K562 (cell line): ENCODE measurements around the gene TCF7. TPM values are rescaled to one million over a fixed set of nuclear protein-coding genes. Genes with fewer than 3 reads are reported as not detected.
A peak's percentile ranks its signal among the peaks of the same experiment; 100 is the strongest.

Experiments used
- ATAC-seq: fragments of 200-7000 bp; cut with Tn5 transposase; 3 replicates; pipeline ENCODE4 v1.9.1; 2020; ENCODE audit warnings: moderate library complexity
- BruUV-seq: library from RNA; stranded (reverse); fragments of 400-500 nt; replicated peaks from 2 replicates; lab custom pipeline; 2021; lab: Mats Ljungman, UMichigan
- CTCF ChIA-PET: fragments of 300-600 bp; formaldehyde crosslinking; extraction: SDS; loops from one replicate; lab custom pipeline; 2021; ENCODE audit warnings: low intra/inter-chr PET ratio; lab: Yijun Ruan, JAX
- POLR2A ChIA-PET: fragments of 300-600, 350-650 bp; sonication (Branson Sonifier 250); formaldehyde crosslinking; extraction: SDS; loops from one replicate; lab custom pipeline; 2021; ENCODE audit warnings: antibody characterized with exemption, inconsistent platforms; lab: Yijun Ruan, JAX
- DNase-seq, 4 experiments: peaks; one replicate each; pipeline versions ENCODE4 v3.0.0 to v3.0.0-alpha.2; 2011 to 2018; ENCODE audit warnings: low spot score in 3 of 4, mixed read lengths in 3 of 4; ENCODE audit errors: extremely low read depth in 1 of 4
- FAIRE-seq: peaks from 2 replicates; lab custom pipeline; 2011; peaks lifted over from hg19 to GRCh38; lab: Jason Lieb, UNC
- H2AFZ ChIP-seq: 2 replicates; pipeline ENCODE4 v1.6.0; 2011; ENCODE audit warnings: low read depth, low read length, control low read depth, inconsistent platforms
- H3K27ac ChIP-seq: fragments of 200-600 bp; 3 replicates; pipeline ENCODE4 v1.8.0; 2011; ENCODE audit warnings: low read depth, mild to moderate bottlenecking, control low read depth, inconsistent platforms, low read length, moderate library complexity, mixed read lengths; ENCODE audit errors: extremely low read depth
- H3K27me3 ChIP-seq, 2 experiments: fragments of 300-600 bp in 1 of 2; 2 replicates in 1 of 2; 3 replicates in 1 of 2; pipeline versions ENCODE4 v1.6.0 to v1.8.0; 2011; ENCODE audit warnings: inconsistent platforms in 2 of 2, low read length in 2 of 2, mild to moderate bottlenecking in 1 of 2, mixed read lengths in 1 of 2, moderate library complexity in 1 of 2; ENCODE audit not compliant: control insufficient read depth in 2 of 2, insufficient read depth in 2 of 2
- H3K36me3 ChIP-seq: fragments of 300-600 bp; 3 replicates; pipeline ENCODE4 v1.8.0; 2011; ENCODE audit warnings: mild to moderate bottlenecking, low read length, inconsistent platforms; ENCODE audit not compliant: control insufficient read depth, insufficient read depth
- H3K4me1 ChIP-seq, 2 experiments: fragments of 200-600 bp in 1 of 2; replicated peaks in 1 of 2; 2 replicates in 1 of 2; 3 replicates in 1 of 2; pipeline versions ENCODE4 v1.5.1 to v1.8.0; 2011; ENCODE audit warnings: inconsistent platforms in 2 of 2, low read length in 2 of 2, mild to moderate bottlenecking in 1 of 2, mixed read lengths in 1 of 2, moderate library complexity in 1 of 2; ENCODE audit not compliant: control insufficient read depth in 2 of 2, insufficient read depth in 2 of 2
- H3K4me2 ChIP-seq: 2 replicates; pipeline ENCODE4 v1.6.1; 2011; ENCODE audit warnings: low read length, control low read depth, inconsistent platforms, mixed read lengths; ENCODE audit not compliant: insufficient read depth
- H3K4me3 ChIP-seq: fragments of 200-600 bp; sonication (generic), shearing (Covaris generic); 2 replicates; pipeline ENCODE4 v1.5.1; 2016; ENCODE audit warnings: control low read depth, inconsistent platforms
- H3K79me2 ChIP-seq: fragments of 200-600 bp; 3 replicates; pipeline ENCODE4 v1.8.0; 2011; ENCODE audit warnings: low read length, inconsistent platforms; ENCODE audit not compliant: control insufficient read depth, insufficient read depth
- H3K9ac ChIP-seq, 2 experiments: 2 replicates each; pipeline versions ENCODE4 v1.6.0 to v1.6.1; 2011; ENCODE audit warnings: low read depth in 2 of 2, low read length in 2 of 2, control low read depth in 1 of 2, inconsistent platforms in 1 of 2, mild to moderate bottlenecking in 1 of 2, mixed read lengths in 1 of 2; ENCODE audit not compliant: insufficient read depth in 1 of 2
- H3K9me1 ChIP-seq: one replicate; pipeline ENCODE4 v1.6.0; 2011; ENCODE audit warnings: inconsistent platforms, mild to moderate bottlenecking, low read length, moderate library complexity; ENCODE audit not compliant: control insufficient read depth, insufficient read depth
- H3K9me3 ChIP-seq: replicated peaks from 2 replicates; pipeline ENCODE4 v1.5.1; 2011; ENCODE audit warnings: low read depth, low read length, inconsistent platforms; ENCODE audit not compliant: control insufficient read depth, insufficient read depth
- H4K20me1 ChIP-seq: replicated peaks from 2 replicates; pipeline ENCODE4 v1.6.1; 2011; ENCODE audit warnings: low read length, inconsistent platforms, mixed read lengths; ENCODE audit not compliant: control insufficient read depth, insufficient read depth
- CTBP1 ChIP-seq: fragments of 450-650 bp; IDR thresholded peaks from 2 replicates; pipeline ENCODE4 v1.6.1; 2016; ENCODE audit warnings: borderline replicate concordance
- E2F3 ChIP-seq: fragments of 250-450 bp; sonication (Bioruptor Pico); IDR thresholded peaks from 2 replicates; pipeline ENCODE4 v1.4.0; 2020; ENCODE audit warnings: mild to moderate bottlenecking
- OTX1 ChIP-seq: fragments of 450-650 bp; formaldehyde crosslinking; IDR thresholded peaks from 2 replicates; pipeline ENCODE4 v1.4.0; 2022; ENCODE audit warnings: mild to moderate bottlenecking
- PTTG1 ChIP-seq: fragments of 450-650 bp; IDR thresholded peaks from 2 replicates; pipeline ENCODE4 v1.6.1; 2016; ENCODE audit warnings: low read depth, mild to moderate bottlenecking, missing genetic modification characterization, missing compliant biosample characterization
- RBM25 ChIP-seq: fragments of 200-400 bp; formaldehyde crosslinking; IDR thresholded peaks from 2 replicates; pipeline ENCODE4 v1.6.1; 2018; ENCODE audit warnings: low read length, low read depth, moderate library complexity; ENCODE audit not compliant: severe bottlenecking
- RHOXF2B ChIP-seq: fragments of 250-450 bp; sonication (Bioruptor Pico); conservative IDR thresholded peaks from 2 replicates; pipeline ENCODE4 v1.5.1; 2021
- ZNF316 ChIP-seq: fragments of 450-650 bp; IDR thresholded peaks from 2 replicates; pipeline ENCODE4 v1.6.1; 2016
- ZNF609 ChIP-seq: sonication (generic); formaldehyde crosslinking; IDR thresholded peaks from 2 replicates; pipeline ENCODE4 v1.8.1; 2023; ENCODE audit warnings: missing genetic modification reagents, mild to moderate bottlenecking, borderline replicate concordance
- WGBS: fragments of 100-300 bp; shearing (Covaris generic); methylation state at CpG from one replicate; pipeline ENCODE4 v1.1.6; 2016; ENCODE audit warnings: low coverage, mixed read lengths; ENCODE audit not compliant: insufficient coverage; ENCODE audit errors: missing lambda C conversion rate; 5-methylcytosine and 5-hydroxymethylcytosine counted together
- in situ Hi-C: fragments of 300-500 bp; cut with MboI; formaldehyde crosslinking; loops from 4 replicates; pipeline ENCODE4 v1.15.0; 2018; ENCODE audit warnings: inconsistent platforms, mixed read lengths
- intact Hi-C: fragments of 100-400 bp; cut with micrococcal nuclease; formaldehyde crosslinking; loops from 2 replicates; pipeline ENCODE4 v1.14.2; 2022
- polyA plus RNA-seq, 8 experiments: library from polyadenylated mRNA; depleted of rRNA in 4 of 8; stranded (reverse) in 5 of 8; unstranded in 3 of 8; fragments of >200 nt; fragmentation: Nextera tagmentation in 2 of 8; fragmentation: Illumina TruSeq in 1 of 8; extraction: Ambion mirVana in 2 of 8; extraction: Trizol in 1 of 8; gene quantifications; 2 replicates each; pipeline versions ENCODE4 v1.2.1 to v1.2.3, GENCODE V29; 2011 to 2014; ENCODE audit warnings: inconsistent platforms in 1 of 8, missing spikeins in 1 of 8
- total RNA-seq, 7 experiments: library from RNA; depleted of rRNA in 6 of 7; stranded (reverse); fragments of >200 nt in 6 of 7; fragmentation: Illumina TruSeq in 2 of 7; extraction: Trizol in 2 of 7; gene quantifications; 2 replicates each; pipeline versions ENCODE4 v1.2.1 to v1.2.3, GENCODE V29; 2011 to 2021; ENCODE audit warnings: low replicate concordance in 1 of 7
- TF ChIP-seq, protein P1 (sequence below): fragments of 450-650 bp; formaldehyde crosslinking; IDR thresholded peaks from 2 replicates; pipeline ENCODE4 v1.4.0; 2022; ENCODE audit warnings: mild to moderate bottlenecking, moderate library complexity

The TCF7 gene
- total and polyA plus RNA-seq, 9 of the 15 experiments (the other 6 are each of a cell fraction or from before 2014, with no cell fraction given): 1.6 to 14.9 (median 4.2) TPM

DNA sequence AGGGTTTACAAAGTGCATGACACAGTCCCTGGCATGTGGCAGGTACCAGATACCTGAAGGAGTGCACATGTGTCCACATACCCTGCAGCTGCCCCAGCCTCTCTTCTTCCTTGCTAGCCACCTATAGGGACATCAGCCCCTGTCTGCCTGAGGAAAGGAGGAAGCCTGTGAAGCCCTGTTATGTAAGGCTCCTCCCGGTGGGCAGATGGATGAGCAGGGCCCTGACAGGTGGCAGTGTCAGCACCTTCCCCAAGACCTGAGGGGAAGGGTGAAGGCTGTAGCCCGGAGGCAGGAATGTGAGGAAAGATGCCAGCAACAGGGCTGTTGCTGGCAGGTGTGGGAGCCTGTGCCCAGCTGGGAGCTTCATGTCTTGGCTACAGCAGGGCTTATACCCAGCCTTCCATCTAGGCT is 21.7 kb downstream of the TCF7 start:
- Histone ChIP-seq H3K27me3 (no peaks in the 10 kb centered on the region), H4K20me1 (peaks cover 25% of the 10 kb centered on the region), H3K79me2 (peaks cover 18% of the 10 kb centered on the region; the same call in 2 of the 3 replicates), H3K9me3 (no peaks in the 10 kb centered on the region), H2AFZ (no peak overlapping the region), H3K4me1 (peaks cover 8 to 26% of the 10 kb centered on the region in 2 experiments; a peak in 4 of 5 replicates), H3K4me3 (no peak overlapping the region), H3K27ac (no peak overlapping the region), H3K36me3 (peaks cover 74% of the 10 kb centered on the region; the same call in 2 of the 3 replicates), H3K9me1 (peaks cover 11% of the 10 kb centered on the region), H3K4me2 (no peak overlapping the region), H3K9ac (peak overlapping the region in 1 of 2 experiments; percentile 38; a peak in 2 of 4 replicates)
- no TSS peak for BruUV-seq
- in situ Hi-C loops (no loop called here), intact Hi-C loops (no loop called here)
- POLR2A ChIA-PET: no interaction called here
- WGBS: 67% methylated on average over 2 of the region's 2 CpGs
- FAIRE-seq: no peak
- no peak for ATAC-seq
- DNase-seq: no peak
- CTCF ChIA-PET: interaction anchor here (0.6 kb wide), 1 partner anchor 646 kb away, joined by 3 read pairs; no protein-coding TSS in a partner anchor
- TF ChIP-seq OTX1 (CRISPR knock-in tag) (no peak), RBM25 (no peak), CTBP1 (no peak), ZNF609 (CRISPR knock-in tag) (no peak), PTTG1 (tag) (no peak), RHOXF2B (CRISPR knock-in tag) (no peak), ZNF316 (no peak), E2F3 (CRISPR knock-in tag) (no peak)
- TF ChIP-seq, protein P1, sequence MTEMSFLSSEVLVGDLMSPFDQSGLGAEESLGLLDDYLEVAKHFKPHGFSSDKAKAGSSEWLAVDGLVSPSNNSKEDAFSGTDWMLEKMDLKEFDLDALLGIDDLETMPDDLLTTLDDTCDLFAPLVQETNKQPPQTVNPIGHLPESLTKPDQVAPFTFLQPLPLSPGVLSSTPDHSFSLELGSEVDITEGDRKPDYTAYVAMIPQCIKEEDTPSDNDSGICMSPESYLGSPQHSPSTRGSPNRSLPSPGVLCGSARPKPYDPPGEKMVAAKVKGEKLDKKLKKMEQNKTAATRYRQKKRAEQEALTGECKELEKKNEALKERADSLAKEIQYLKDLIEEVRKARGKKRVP: no peak
